Heart left ventricle (tissue), 16 donors: Measurements from ENCODE around the gene ASTN2. TPM values are rescaled to one million over a fixed set of nuclear protein-coding genes. Genes with fewer than 3 reads are reported as not detected.

ENCODE experiments used
- ATAC-seq, 4 donors: fragments of 200-7000 bp; cut with Tn5 transposase; one replicate each; pipeline ENCODE4 v1.9.1; 2020 to 2022; ENCODE audit warnings: moderate library complexity in 4 of 4, mild to moderate bottlenecking in 3 of 4, moderate number of reproducible peaks in 1 of 4
- DNase-seq, 5 donors: peaks; one replicate each; pipeline ENCODE4 v3.0.0-alpha.2; 2020
- H3K27ac ChIP-seq, 12 donors: fragments of 200-600 bp; sonication (generic) in 4 of 12; one replicate each; pipeline versions ENCODE4 v1.5.0 to v1.8.0; 2016 to 2022; ENCODE audit warnings: mild to moderate bottlenecking in 2 of 12
- H3K27me3 ChIP-seq, 9 donors: fragments of 200-600 bp; sonication (generic) in 2 of 9; one replicate each; pipeline versions ENCODE4 v1.5.1 to v1.8.0; 2016 to 2022; ENCODE audit warnings: mild to moderate bottlenecking in 3 of 9
- H3K36me3 ChIP-seq, 9 donors: fragments of 200-600 bp; sonication (generic) in 2 of 9; one replicate each; pipeline versions ENCODE4 v1.5.0 to v1.8.0; 2018 to 2022; ENCODE audit warnings: mild to moderate bottlenecking in 2 of 9
- H3K4me1 ChIP-seq, 12 donors: fragments of 200-600 bp; sonication (generic) in 4 of 12; one replicate each; pipeline versions ENCODE4 v1.5.0 to v1.8.0; 2016 to 2022; ENCODE audit warnings: mild to moderate bottlenecking in 3 of 12
- H3K4me3 ChIP-seq, 12 donors: fragments of 200-600 bp; sonication (generic) in 4 of 12; one replicate each; pipeline versions ENCODE4 v1.5.0 to v1.8.0; 2017 to 2022; ENCODE audit warnings: mild to moderate bottlenecking in 9 of 12, moderate library complexity in 4 of 12
- H3K9me3 ChIP-seq, 12 donors: fragments of 200-600 bp; sonication (generic) in 4 of 12; one replicate each; pipeline versions ENCODE4 v1.5.0 to v1.8.0; 2016 to 2022; ENCODE audit warnings: mild to moderate bottlenecking in 1 of 12
- POLR2A ChIP-seq, 2 donors: fragments of 450-650 bp; IDR thresholded peaks; one replicate each; pipeline ENCODE4 v1.6.1; 2017; ENCODE audit warnings: antibody characterized with exemption in 2 of 2, mild to moderate bottlenecking in 2 of 2, moderate library complexity in 2 of 2
- WGBS, 4 donors: extraction: QIAGEN DNeasy Blood & Tissue Kit in 2 of 4; methylation state at CpG; one replicate each; pipeline versions ENCODE4 v1.1.5 to v1.1.7; 2013 to 2018; 5-methylcytosine and 5-hydroxymethylcytosine counted together
- intact Hi-C, 10 donors: fragments of 100-400 bp; cut with DNase I; formaldehyde crosslinking; loops; one replicate each; pipeline versions ENCODE4 v1.11.1 to v1.14.2; 2022
- polyA plus RNA-seq, 2 donors: library from polyadenylated mRNA; stranded (reverse); fragments of 200-250 nt; gene quantifications; one replicate each; pipeline ENCODE4 v1.2.3, GENCODE V29; 2013
- total RNA-seq, 9 donors: library from RNA; depleted of rRNA in 2 of 9; stranded (reverse); fragments of >200 nt in 2 of 9; fragmentation: NEBNext Ultra II Directional in 3 of 9; extraction: Animal tissue kit (Norgen Biotek cat#: 25700) in 3 of 9; gene quantifications; one replicate each; pipeline versions ENCODE4 v1.1.0 to v1.2.4, GENCODE V29; 2016 to 2023
- TF ChIP-seq, protein P1 (sequence below), 12 donors: fragments of 200-600 bp; sonication (generic) in 4 of 12; IDR thresholded peaks; one replicate each; pipeline versions ENCODE4 v1.5.0 to v1.8.0; 2018 to 2022; ENCODE audit warnings: antibody characterized with exemption in 12 of 12, mild to moderate bottlenecking in 5 of 12
- donor health status: ischemic (EF 13 %, LVEDD 7.1; RV severe dilation, severe dysfunction).
- donor health status: healthy with polysubstance abuse.
- donor health status: DM: no; HTN: yes; CAD: no.
- donor health status: DM: no; HTN: no; CAD: no.
- donor health status: ischemic (EF 25% LVEDD 6.9; RV normal size, moderate dysfunction).
- donor health status: ischemic (EF 25% LVEDD 5.7; RV mildly dilated, moderate dysfunction).
- donor health status: healthy.
- donor health status: DM: yes; HTN: yes; CAD: no.
- donor health status: ischemic (EF 35%, LVEDD 5.7; RV mildly dilated, moderate dysfunction).
- donor health status: nonischemic (EF 11% LVEDD 7.7; RV severe dilation, severe dysfunction).
- donor health status: DM: yes; HTN: yes; CAD: no.
- donor health status: PGD.
- donor health status: ischemic (EF 29% LVEDD 5.4; RV normal size, mild dysfunction).
- donor health status: nonischemic (EF 23%, LVEDD 6.1; RV moderate dilation, normal function).

ASTN2 gene
- total and polyA plus RNA-seq, 11 donors = 2.5 to 6.0 (median 3.5) TPM

DNA sequence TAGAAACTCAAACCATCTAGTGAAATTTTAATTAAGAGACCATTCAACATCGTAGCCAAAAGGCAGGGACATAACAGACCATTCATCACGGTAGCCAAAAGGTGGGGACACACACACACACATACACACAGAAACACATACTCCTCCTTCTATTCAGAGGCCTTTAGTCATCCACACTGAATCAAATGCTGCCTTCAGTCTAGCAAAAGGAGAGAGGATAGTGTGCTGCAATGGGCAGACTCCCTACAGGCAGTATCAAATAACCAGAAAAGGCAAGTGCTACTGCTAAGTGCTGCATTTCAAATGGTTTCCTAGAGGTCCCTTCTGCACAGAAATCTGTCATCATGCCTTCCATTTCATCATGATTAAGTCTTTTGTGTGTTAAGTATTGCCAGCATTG lies 423.8 kb downstream of the ASTN2 start:
- H3K4me3 ChIP-seq = no peak overlapping the region
- H3K27ac ChIP-seq = no peak overlapping the region
- TF ChIP-seq, protein P1, sequence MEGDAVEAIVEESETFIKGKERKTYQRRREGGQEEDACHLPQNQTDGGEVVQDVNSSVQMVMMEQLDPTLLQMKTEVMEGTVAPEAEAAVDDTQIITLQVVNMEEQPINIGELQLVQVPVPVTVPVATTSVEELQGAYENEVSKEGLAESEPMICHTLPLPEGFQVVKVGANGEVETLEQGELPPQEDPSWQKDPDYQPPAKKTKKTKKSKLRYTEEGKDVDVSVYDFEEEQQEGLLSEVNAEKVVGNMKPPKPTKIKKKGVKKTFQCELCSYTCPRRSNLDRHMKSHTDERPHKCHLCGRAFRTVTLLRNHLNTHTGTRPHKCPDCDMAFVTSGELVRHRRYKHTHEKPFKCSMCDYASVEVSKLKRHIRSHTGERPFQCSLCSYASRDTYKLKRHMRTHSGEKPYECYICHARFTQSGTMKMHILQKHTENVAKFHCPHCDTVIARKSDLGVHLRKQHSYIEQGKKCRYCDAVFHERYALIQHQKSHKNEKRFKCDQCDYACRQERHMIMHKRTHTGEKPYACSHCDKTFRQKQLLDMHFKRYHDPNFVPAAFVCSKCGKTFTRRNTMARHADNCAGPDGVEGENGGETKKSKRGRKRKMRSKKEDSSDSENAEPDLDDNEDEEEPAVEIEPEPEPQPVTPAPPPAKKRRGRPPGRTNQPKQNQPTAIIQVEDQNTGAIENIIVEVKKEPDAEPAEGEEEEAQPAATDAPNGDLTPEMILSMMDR (IDR thresholded peaks at IDR 0.05) = no peak
- TF ChIP-seq POLR2A (IDR thresholded peaks at IDR 0.05) = no peak
- ATAC-seq (no peak), DNase-seq (no peak)
- no peaks in the 10 kb centered on the region for H3K4me1 ChIP-seq
- intact Hi-C loops = no loop called here
- peaks cover 0 to 5% (median 0%) of the 10 kb centered on the region in 9 donors for H3K27me3 ChIP-seq
- H3K9me3 ChIP-seq = no peaks in the 10 kb centered on the region
- WGBS, 4 donors = 80 to 100% (median 86%) methylated on average over 2 of the region's 2 CpGs
- H3K36me3 ChIP-seq = no peaks in the 10 kb centered on the region

DNA sequence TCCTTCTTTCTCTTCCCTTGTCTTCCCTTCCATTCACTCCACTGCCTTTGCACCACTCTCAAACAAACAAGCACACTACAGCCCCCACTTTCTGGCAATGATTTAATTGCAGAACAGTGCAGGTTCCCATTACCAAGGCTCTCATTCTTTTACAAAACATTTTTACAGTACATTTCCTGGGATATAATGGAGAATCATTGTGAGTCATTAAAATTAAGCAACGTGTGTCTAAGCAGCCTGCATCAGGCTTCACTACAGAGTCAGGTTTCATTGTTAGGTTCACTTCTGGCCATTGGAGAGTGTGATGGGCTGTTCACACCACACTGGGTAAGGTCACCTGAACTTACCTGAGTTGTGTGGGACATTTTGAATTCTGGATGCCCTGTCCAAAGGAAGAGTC lies 424.3 kb downstream of the ASTN2 start:
- no peak for DNase-seq
- ATAC-seq = no peak
- no peak overlapping the region for H3K4me3 ChIP-seq
- intact Hi-C loops = no loop called here
- H3K27ac ChIP-seq = no peak overlapping the region
- no peaks in the 10 kb centered on the region for H3K4me1 ChIP-seq
- no peaks in the 10 kb centered on the region for H3K9me3 ChIP-seq
- peaks cover 0 to 5% (median 0%) of the 10 kb centered on the region in 9 donors for H3K27me3 ChIP-seq
- no peaks in the 10 kb centered on the region for H3K36me3 ChIP-seq
- TF ChIP-seq, protein P1 (IDR thresholded peaks at IDR 0.05) = no peak
- TF ChIP-seq POLR2A (IDR thresholded peaks at IDR 0.05) = no peak
- WGBS, 4 donors = 48 to 64% (median 56%) methylated on average over 1 of the region's 1 CpG

DNA sequence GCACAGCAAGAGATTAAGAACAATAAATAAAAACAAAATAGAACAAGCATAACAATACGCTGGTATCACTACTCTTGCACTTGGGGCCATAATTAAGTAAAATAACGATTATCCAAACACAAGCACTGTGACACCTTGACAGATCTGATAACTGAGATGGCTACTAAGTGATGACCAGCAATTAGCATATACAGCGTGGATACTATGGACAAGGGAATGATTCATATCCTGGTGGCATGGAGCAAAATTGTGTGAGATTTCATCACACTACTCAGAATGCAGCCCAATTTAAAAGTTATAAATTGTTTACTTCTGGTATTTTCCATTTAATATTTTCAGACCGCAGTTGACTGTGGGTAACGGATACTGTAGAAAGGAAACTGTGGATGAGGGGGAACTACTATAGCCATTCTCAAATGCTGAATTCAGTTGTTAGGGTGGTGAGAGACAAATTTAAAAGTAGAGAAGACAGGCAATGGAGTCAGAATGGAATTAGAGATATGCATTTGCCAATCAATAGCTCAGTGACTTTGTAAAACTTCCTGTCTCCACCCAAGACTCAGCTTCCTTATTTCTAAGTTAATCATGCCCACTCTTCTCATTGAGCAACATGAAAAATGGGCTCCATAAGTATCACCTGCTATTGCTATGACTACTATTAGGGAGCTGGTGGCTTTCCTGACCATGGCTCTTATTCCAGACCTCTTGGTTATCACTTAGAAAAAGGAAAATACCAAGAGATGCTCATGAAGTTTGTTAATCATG lies 427.0 kb downstream of the ASTN2 start:
- Histone ChIP-seq H3K4me3 (no peak overlapping the region), H3K4me1 (no peaks in the 10 kb centered on the region), H3K27me3 (peaks cover 0 to 5% (median 0%) of the 10 kb centered on the region in 9 donors), H3K36me3 (no peaks in the 10 kb centered on the region), H3K27ac (no peak overlapping the region), H3K9me3 (no peaks in the 10 kb centered on the region)
- TF ChIP-seq, protein P1 (IDR thresholded peaks at IDR 0.05) = no peak
- no peak for TF ChIP-seq POLR2A (IDR thresholded peaks at IDR 0.05)
- DNase-seq (no peak), ATAC-seq (no peak)
- intact Hi-C loops = loop anchor here in 1 of 10 donors (10.0 kb wide), 1 partner anchor 53 kb away; no protein-coding TSS in a partner anchor
- 64 to 77% (median 73%) methylated on average over 5 of the region's 5 CpGs for WGBS, 4 donors

DNA sequence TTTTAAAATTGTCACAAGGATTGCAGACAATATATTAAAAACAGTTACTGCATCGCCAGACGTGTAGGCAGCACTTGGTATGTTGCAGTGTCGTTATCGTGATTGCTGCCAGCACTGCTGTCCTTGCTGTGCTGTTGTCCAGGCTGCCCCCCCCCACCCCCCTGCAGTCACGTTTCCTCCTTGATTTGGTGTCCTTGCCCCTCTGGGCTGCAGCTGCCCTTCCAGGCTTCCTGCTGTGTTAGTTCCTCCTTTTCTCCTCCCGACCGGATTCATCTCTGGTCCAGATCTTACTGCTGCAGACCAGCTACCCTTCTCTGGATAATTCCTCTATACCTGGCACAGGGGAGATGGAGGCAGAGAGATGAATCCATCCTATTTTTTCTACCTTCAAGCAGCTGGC lies 428.8 kb downstream of the ASTN2 start:
- H3K4me1 ChIP-seq = no peaks in the 10 kb centered on the region
- TF ChIP-seq, protein P1 (IDR thresholded peaks at IDR 0.05) = no peak
- TF ChIP-seq POLR2A (IDR thresholded peaks at IDR 0.05) = no peak
- H3K27me3 ChIP-seq = peaks cover 0 to 4% (median 0%) of the 10 kb centered on the region in 9 donors
- WGBS, 4 donors = 28 to 48% (median 35%) methylated on average over 7 of the region's 7 CpGs
- H3K27ac ChIP-seq = no peak overlapping the region
- DNase-seq (no peak), ATAC-seq (no peak)
- intact Hi-C loops = loop anchor here in 1 of 10 donors (10.0 kb wide), 1 partner anchor 51 kb away; no protein-coding TSS in a partner anchor
- no peak overlapping the region for H3K4me3 ChIP-seq
- no peaks in the 10 kb centered on the region for H3K36me3 ChIP-seq
- H3K9me3 ChIP-seq = no peaks in the 10 kb centered on the region
